Measurements from ENCODE around the gene CHIC2.

CHIC2 gene

GRCh38 chr4:54006755-54007154 lies 57.6 kb downstream of the CHIC2 start:
- DNase-seq (ENCODE audit: low read depth): no peak

GRCh38 chr4:54005475-54005874 lies 58.9 kb downstream of the CHIC2 start:
- peak; percentile 51 for DNase-seq (ENCODE audit: low read depth)

GRCh38 chr4:54004463-54004862 lies 59.9 kb downstream of the CHIC2 start:
- peak; percentile 28 for DNase-seq (ENCODE audit: low read depth)

GRCh38 chr4:54001668-54002365 lies 62.6 kb downstream of the CHIC2 start:
- DNase-seq (ENCODE audit: low read depth): no peak

GRCh38 chr4:53997898-53998297 lies 66.5 kb downstream of the CHIC2 start:
- peak; percentile 29 for DNase-seq (ENCODE audit: low read depth)

- no peak for DNase-seq (ENCODE audit: low read depth)
Observed at GRCh38 chr4:53994382-53995102, 69.9 kb downstream of the CHIC2 start.

GRCh38 chr4:53992785-53993184 lies 71.6 kb downstream of the CHIC2 start:
- DNase-seq (ENCODE audit: low read depth): no peak

GRCh38 chr4:53991821-53992220 lies 72.6 kb downstream of the CHIC2 start:
- DNase-seq (ENCODE audit: low read depth): no peak

GRCh38 chr4:53990641-53991040 lies 73.8 kb downstream of the CHIC2 start:
- DNase-seq (ENCODE audit: low read depth): no peak

GRCh38 chr4:53987761-53988171 lies 76.6 kb downstream of the CHIC2 start:
- DNase-seq (ENCODE audit: low read depth): peak; percentile 73

- no peak for DNase-seq (ENCODE audit: low read depth)
Observed at GRCh38 chr4:53986062-53986461, 78.3 kb downstream of the CHIC2 start.

GRCh38 chr4:53981567-53981966 lies 82.8 kb downstream of the CHIC2 start:
- DNase-seq (ENCODE audit: low read depth): peak; percentile 44

GRCh38 chr4:53981066-53981465 lies 83.3 kb downstream of the CHIC2 start:
- no peak for DNase-seq (ENCODE audit: low read depth)

- peak; percentile 58 for DNase-seq (ENCODE audit: low read depth)
Observed at GRCh38 chr4:53974561-53974960, 89.8 kb downstream of the CHIC2 start.

- DNase-seq (ENCODE audit: low read depth): peak; percentile 31
Observed at GRCh38 chr4:53967986-53968385, 96.4 kb downstream of the CHIC2 start.

- no peak for DNase-seq (ENCODE audit: low read depth)
Observed at GRCh38 chr4:53963781-53964180, 100.6 kb downstream of the CHIC2 start.

- no peak for DNase-seq (ENCODE audit: low read depth)
Observed at GRCh38 chr4:53963336-53963735, 101.1 kb downstream of the CHIC2 start.

GRCh38 chr4:53962516-53963225 lies 101.7 kb downstream of the CHIC2 start:
- peak; percentile 76 for DNase-seq (ENCODE audit: low read depth)

GRCh38 chr4:53961351-53961750 lies 103.1 kb downstream of the CHIC2 start:
- DNase-seq (ENCODE audit: low read depth): peak; percentile 31

- no peak for DNase-seq (ENCODE audit: low read depth)
Observed at GRCh38 chr4:53960843-53961242, 103.6 kb downstream of the CHIC2 start.

Data from EH (cell line).